Smooth muscle cell (in vitro differentiated cells): ENCODE data around the gene COPRS. TPM values are rescaled to one million over a fixed set of nuclear protein-coding genes. Genes with fewer than 3 reads are reported as not detected.

Source experiments
- DNase-seq: peaks from one replicate; lab custom pipeline; 2025; ENCODE audit not compliant: unreplicated experiment; lab: John Stamatoyannopoulos, UW
- H2AFZ ChIP-seq: fragments of 200-600 bp; sonication (generic); 2 replicates; pipeline ENCODE4 v1.6.0; 2016; ENCODE audit warnings: antibody characterized with exemption, low read depth, mild to moderate bottlenecking
- H3F3A ChIP-seq: fragments of 200-600 bp; sonication (generic); 2 replicates; pipeline ENCODE4 v1.6.0; 2017; ENCODE audit warnings: antibody characterized with exemption, low read depth
- H3K27ac ChIP-seq: fragments of 200-600 bp; sonication (generic); 2 replicates; pipeline ENCODE4 v1.5.1; 2016; ENCODE audit warnings: low read depth, mild to moderate bottlenecking
- H3K27me3 ChIP-seq: fragments of 200-600 bp; sonication (generic); 2 replicates; pipeline ENCODE4 v1.6.1; 2016; ENCODE audit warnings: low read depth, mild to moderate bottlenecking
- H3K36me3 ChIP-seq: fragments of 200-600 bp; sonication (generic); 2 replicates; pipeline ENCODE4 v1.5.1; 2016; ENCODE audit warnings: low read depth
- H3K4me1 ChIP-seq: fragments of 200-600 bp; sonication (generic); 2 replicates; pipeline ENCODE4 v1.5.1; 2016; ENCODE audit warnings: low read depth
- H3K4me2 ChIP-seq: fragments of 200-600 bp; sonication (generic); 2 replicates; pipeline ENCODE4 v1.6.0; 2016; ENCODE audit warnings: mild to moderate bottlenecking
- H3K4me3 ChIP-seq: fragments of 200-600 bp; sonication (generic); 2 replicates; pipeline ENCODE4 v1.5.1; 2016; ENCODE audit warnings: mild to moderate bottlenecking
- H3K79me2 ChIP-seq: fragments of 200-600 bp; sonication (generic); 2 replicates; pipeline ENCODE4 v1.6.0; 2016; ENCODE audit warnings: low read depth, mild to moderate bottlenecking
- H3K9ac ChIP-seq: fragments of 200-600 bp; sonication (generic); 2 replicates; pipeline ENCODE4 v1.6.0; 2016; ENCODE audit warnings: low read depth
- H3K9me3 ChIP-seq: fragments of 200-600 bp; sonication (generic); replicated peaks from 2 replicates; pipeline ENCODE4 v1.5.1; 2016; ENCODE audit warnings: low read depth
- H4K20me1 ChIP-seq: fragments of 200-600 bp; sonication (generic); 2 replicates; pipeline ENCODE4 v1.6.0; 2016; ENCODE audit warnings: low read depth
- CTCF ChIP-seq: fragments of 200-600 bp; sonication (generic); IDR thresholded peaks from 2 replicates; pipeline ENCODE4 v1.5.1; 2017; ENCODE audit warnings: borderline replicate concordance, mild to moderate bottlenecking, antibody characterized with exemption; ENCODE audit not compliant: insufficient read depth, poor library complexity, severe bottlenecking
- whole genome bisulfite sequencing: methylation state at CpG from one replicate; pipeline ENCODE4 v1.1.7; 2016; ENCODE audit warnings: low lambda C conversion rate; 5-methylcytosine and 5-hydroxymethylcytosine counted together
- polyA plus RNA-seq: library from polyadenylated mRNA; unstranded; fragments of >200 nt; fragmentation: Nextera tagmentation; extraction: Ambion mirVana; gene quantifications from 2 replicates; pipeline ENCODE4 v1.2.1, GENCODE V29; 2016
- total RNA-seq: library from RNA; depleted of rRNA; stranded (reverse); fragments of >200 nt; gene quantifications from 2 replicates; pipeline ENCODE4 v1.2.3, GENCODE V29; 2014

The COPRS gene
- total and polyA plus RNA-seq, 2 experiments from 2014 or later, result 55.7 to 78.9 TPM

- H3K9me3 ChIP-seq, result no peaks in the 10 kb centered on the region
- H3K4me2 ChIP-seq, result no peak overlapping the region
- H3K27ac ChIP-seq, result no peak overlapping the region
- H4K20me1 ChIP-seq, result no peaks in the 10 kb centered on the region
- no peak overlapping the region for H3K4me3 ChIP-seq
- H3K36me3 ChIP-seq, result no peaks in the 10 kb centered on the region
- no peak overlapping the region for H3K9ac ChIP-seq
- no peak overlapping the region for H2AFZ ChIP-seq
- no peaks in the 10 kb centered on the region for H3F3A ChIP-seq
- H3K4me1 ChIP-seq, result no peaks in the 10 kb centered on the region
- H3K79me2 ChIP-seq, result no peaks in the 10 kb centered on the region
- H3K27me3 ChIP-seq, result no peaks in the 10 kb centered on the region
- no peak for DNase-seq
- no peak for TF ChIP-seq CTCF
Measured at GRCh38 chr17:31807846-31808245, 51.2 kb downstream of the COPRS start.

- TF ChIP-seq CTCF, result no peak
- Histone ChIP-seq H3K4me3 (no peak overlapping the region), H3K27me3 (no peaks in the 10 kb centered on the region), H3K27ac (no peak overlapping the region), H3K36me3 (no peaks in the 10 kb centered on the region), H3K9ac (no peak overlapping the region), H3K9me3 (no peaks in the 10 kb centered on the region), H4K20me1 (no peaks in the 10 kb centered on the region), H3K4me2 (no peak overlapping the region), H3F3A (no peaks in the 10 kb centered on the region), H3K4me1 (no peaks in the 10 kb centered on the region), H3K79me2 (no peaks in the 10 kb centered on the region), H2AFZ (no peak overlapping the region)
- no peak for DNase-seq
- 87% methylated on average over 3 of the region's 4 CpGs for WGBS
Measured at GRCh38 chr17:31806921-31807320, 52.1 kb downstream of the COPRS start.

GRCh38 chr17:31803494-31804213, 55.4 kb downstream of the COPRS start:
- no peak overlapping the region for H3K9ac ChIP-seq
- no peaks in the 10 kb centered on the region for H3K36me3 ChIP-seq
- H3K9me3 ChIP-seq, result no peaks in the 10 kb centered on the region
- H3K4me3 ChIP-seq, result no peak overlapping the region
- H3K27me3 ChIP-seq, result no peaks in the 10 kb centered on the region
- DNase-seq, result no peak
- no peaks in the 10 kb centered on the region for H3F3A ChIP-seq
- H3K79me2 ChIP-seq, result no peaks in the 10 kb centered on the region
- TF ChIP-seq CTCF, result no peak
- H3K27ac ChIP-seq, result no peak overlapping the region
- H2AFZ ChIP-seq, result peak overlapping the region; percentile 41
- H3K4me1 ChIP-seq, result no peaks in the 10 kb centered on the region
- H4K20me1 ChIP-seq, result no peaks in the 10 kb centered on the region
- WGBS, result 74% methylated on average over 11 of the region's 11 CpGs
- no peak overlapping the region for H3K4me2 ChIP-seq

GRCh38 chr17:31802502-31802901, 56.5 kb downstream of the COPRS start:
- DNase-seq, result no peak
- Histone ChIP-seq H2AFZ (peak overlapping the region; percentile 54), H3K4me2 (no peak overlapping the region), H3K4me3 (no peak overlapping the region), H3K27me3 (no peaks in the 10 kb centered on the region), H3F3A (no peaks in the 10 kb centered on the region), H3K36me3 (no peaks in the 10 kb centered on the region), H3K79me2 (no peaks in the 10 kb centered on the region), H3K4me1 (no peaks in the 10 kb centered on the region), H4K20me1 (no peaks in the 10 kb centered on the region), H3K9ac (no peak overlapping the region), H3K27ac (no peak overlapping the region), H3K9me3 (no peaks in the 10 kb centered on the region)
- no peak for TF ChIP-seq CTCF
- 96% methylated on average over 2 of the region's 2 CpGs for WGBS
